GM18499 (cell line): Measurements from ENCODE around the gene INPP4A.

ENCODE experiments used
- ATAC-seq: cut with Tn5 transposase; IDR thresholded peaks from one replicate; pipeline ENCODE4 v1.9.1; 2021; ENCODE audit warnings: moderate number of reproducible peaks; ENCODE audit not compliant: insufficient read depth, unreplicated experiment

The INPP4A gene

DNA sequence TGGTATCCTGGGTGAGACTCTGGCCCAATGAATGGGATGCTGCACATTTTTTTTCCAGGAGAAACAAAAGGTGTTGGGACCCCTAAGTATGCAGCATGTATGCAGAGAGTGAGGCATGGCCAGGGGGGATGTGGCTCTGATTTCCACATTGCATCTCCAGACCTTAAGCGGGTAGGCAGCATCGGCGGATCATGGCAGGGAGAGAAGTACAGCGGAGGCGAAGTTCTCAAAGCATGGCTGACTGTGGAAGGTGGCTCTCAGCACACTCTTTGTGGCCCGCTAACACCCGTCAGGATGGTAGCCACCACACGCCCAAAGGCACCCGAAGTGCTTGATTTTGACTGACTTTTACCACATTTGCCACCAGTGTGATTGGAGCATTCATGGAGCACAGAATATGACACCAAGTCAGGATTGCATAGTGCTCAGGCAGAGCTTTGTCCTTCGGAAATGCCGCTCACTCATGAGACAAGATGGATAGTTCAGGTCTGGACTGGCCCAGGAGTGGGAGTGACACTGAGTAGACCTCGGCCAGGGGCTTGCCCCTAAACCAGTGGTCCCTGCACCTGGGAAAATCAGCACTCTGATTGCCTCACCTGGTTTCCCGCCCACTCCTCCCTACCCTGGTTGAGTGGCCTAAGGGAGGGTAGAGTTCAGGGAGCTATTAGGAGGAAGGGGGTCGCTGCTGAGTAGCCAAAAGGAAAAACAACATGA, 14.2 kb downstream of the INPP4A start:
- ATAC-seq, result no peak

- ATAC-seq, result no peak
These were observed 15.0 kb downstream of the INPP4A start for GRCh38 chr2:98459496-98460175.

DNA sequence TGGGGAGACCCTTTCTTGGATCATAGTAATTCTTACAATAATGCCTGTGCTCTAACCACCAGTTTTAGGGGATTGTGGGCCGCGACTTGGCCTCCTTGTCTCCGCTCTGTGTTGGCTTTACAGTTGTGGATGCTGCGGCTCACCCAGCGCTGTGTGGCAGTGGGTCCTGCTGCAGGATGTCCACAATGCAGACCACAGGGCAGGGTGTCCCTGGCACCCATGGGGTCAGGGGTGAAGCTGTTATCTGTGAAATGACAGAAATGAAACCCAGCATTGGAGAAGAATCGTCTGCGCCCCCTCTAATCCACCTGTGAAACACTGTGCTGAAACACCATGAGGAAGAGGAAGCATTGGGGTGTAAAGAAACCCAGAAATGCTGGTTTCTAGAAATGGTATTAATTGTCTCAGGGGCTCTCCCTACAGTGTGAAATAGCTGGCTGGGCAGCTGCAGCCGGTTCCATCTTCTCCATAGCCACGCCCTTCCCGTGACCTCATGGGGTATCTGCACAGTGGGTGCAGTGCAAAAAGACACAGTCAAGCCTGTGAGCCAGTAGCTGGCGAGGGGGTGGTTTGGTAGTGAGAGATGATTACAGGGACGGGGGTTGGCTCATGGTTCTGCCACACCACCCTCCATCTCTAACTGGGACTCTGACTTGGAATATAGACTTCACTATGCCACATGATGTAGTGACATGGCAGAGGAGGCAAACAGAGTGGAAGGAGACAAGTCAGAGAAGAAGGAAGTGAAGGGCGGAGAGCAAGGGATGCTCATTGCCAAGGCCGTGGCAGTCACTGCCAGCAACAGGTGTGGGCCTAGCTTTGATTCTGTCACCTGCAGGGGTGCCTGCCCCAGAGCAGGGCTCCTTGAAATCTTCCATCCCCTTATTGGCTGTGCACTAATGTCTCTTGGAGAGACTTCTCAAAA, 16.2 kb downstream of the INPP4A start:
- ATAC-seq, result peak; percentile 58

- ATAC-seq, result no peak
These were observed 16.9 kb downstream of the INPP4A start for GRCh38 chr2:98461498-98462049.

DNA sequence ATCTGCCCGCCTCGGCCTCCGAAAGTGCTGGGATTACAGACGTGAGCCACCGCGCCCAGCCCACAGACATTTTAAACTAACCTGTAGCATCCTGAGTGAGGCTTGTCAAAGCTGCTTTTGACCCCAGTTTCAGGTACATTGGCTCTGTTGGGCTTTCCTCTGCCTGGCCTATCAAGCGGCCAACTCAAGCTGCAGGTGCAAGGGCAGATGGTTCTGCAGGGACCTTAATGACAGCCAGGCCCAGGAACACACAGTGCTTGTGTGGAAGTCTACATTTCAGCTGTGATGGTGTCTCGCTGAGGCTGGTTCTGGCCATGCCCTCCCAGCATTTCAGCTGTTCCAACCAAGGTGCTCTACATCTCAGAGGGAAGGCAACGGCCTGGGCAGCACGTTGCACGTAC, 18.4 kb downstream of the INPP4A start:
- no peak for ATAC-seq

GRCh38 chr2:98463551-98463971, 18.9 kb downstream of the INPP4A start:
- no peak for ATAC-seq

- no peak for ATAC-seq
These were observed 19.5 kb downstream of the INPP4A start for GRCh38 chr2:98463988-98464771.

DNA sequence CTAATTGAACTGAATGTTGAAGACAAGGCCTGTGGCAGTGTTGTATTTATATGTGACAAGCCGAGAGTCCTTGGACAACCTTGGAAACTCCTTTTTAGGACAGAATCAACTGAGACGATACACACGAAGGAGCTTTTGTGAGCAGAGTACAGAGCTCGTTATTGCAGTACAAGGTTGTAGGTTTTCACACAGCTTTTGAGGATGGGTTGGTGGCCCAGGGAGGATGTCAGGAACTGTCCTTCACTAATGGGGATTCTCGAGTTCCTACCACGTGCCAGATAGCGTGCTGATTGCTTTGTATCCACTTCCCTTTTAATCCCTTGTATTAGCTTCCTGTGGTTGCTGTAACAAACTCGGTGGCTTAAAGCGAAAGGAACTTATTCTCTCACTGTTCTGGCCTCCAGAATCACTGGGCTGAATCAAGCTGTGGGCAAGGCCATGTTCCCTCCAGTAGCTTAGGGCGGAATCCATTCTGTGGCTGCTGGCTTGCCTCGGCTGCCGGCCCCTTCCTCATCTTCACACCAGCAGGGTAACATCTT, 20.2 kb downstream of the INPP4A start:
- peak; percentile 27 for ATAC-seq

GRCh38 chr2:98465456-98466226, 21.0 kb downstream of the INPP4A start:
- ATAC-seq, result no peak

DNA sequence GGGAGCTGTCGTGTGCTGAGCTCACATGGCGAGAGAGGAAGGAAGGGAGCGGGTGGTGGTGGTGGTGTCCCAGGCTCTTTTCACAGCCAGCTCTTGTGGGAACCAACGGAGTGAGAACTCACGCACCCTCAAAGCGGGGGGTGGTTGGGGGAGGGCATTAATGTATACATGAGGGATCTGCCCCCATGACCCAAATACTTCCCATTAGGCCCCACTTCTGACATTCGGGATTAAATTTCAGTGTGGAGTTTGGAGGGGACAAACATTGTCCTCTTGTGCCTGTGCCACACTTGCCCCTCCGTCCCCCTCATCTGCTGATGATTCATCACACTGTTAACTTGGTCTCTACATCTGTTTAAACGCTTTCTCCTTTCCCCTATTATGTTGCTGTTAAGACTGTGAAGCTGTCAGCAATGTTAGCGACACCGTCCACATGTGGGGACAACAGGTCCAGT, 22.5 kb downstream of the INPP4A start:
- ATAC-seq, result no peak

DNA sequence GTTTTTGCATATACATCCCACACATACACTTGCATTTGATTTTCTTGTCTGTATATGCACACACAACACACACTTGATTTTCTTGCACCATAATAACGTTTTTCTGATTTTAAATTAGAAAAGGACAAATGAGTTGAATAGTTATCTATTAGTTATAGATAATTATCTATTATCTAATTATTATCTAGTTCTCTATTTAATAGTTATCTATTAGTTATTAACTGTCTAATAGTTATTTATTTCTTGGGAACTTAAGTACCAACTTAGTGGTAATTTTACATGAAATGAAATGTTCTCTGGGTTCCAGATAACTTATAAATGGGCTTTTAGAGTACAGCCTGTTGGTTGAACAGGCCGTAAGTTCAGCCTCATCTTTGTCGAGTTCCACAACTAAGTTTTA, 23.0 kb downstream of the INPP4A start:
- ATAC-seq, result no peak

- peak; percentile 32 for ATAC-seq
These were observed 24.1 kb downstream of the INPP4A start for GRCh38 chr2:98468621-98469236.

- no peak for ATAC-seq
These were observed 25.3 kb downstream of the INPP4A start for GRCh38 chr2:98469862-98470544.

DNA sequence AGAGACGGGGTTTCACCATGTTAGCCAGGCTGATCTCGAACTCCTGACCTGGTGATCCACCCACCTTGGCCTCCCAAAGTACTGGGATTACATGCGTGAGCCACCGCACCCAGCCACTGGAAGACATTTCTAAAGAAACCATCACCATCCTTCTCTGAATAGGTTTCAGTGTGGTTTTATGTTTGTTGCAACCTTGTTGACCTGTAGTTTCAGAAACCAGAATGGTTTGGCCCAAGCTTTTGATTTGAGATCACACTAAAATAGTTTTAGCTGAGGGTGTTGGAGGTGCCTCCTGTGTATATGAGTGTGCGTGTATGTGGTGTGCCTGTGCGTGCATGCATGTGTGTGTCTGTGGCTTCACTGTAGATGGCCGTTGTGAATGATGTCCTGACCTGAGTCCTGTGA, 26.2 kb downstream of the INPP4A start:
- no peak for ATAC-seq

DNA sequence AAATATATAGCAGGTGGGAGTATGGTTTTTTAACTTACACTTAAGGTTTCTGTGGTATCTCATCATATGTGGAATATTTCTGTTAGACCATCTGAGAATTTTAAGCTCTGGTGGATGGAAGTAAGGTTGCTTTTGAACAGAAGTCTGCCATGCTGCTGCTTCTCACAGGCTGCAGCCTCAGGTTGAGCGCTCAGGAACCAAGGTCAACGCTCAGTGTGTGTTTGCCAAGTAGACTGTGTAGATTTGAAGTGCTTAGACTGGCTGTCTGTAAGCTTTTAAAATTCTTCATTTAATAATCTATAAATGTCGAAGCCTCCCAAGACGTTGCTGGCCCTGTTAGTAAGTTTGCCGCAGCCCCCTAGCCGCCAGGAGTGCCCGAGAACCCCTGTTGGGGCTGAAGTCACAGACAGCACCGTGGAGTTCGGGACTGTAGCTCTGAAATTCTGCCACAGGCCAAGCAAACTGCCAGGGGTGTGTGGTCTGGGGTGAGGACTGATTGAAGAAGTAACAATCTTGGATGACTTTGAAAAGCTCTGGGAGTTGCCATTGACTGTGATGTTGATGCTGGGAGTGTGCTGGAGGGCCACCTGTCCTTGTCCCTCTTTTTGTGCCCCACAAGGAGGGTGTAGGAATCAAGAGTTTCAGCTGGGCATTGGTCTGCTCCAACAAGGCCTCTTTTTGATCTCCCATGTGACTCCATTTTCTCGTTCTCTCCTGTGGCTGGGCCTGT, 26.9 kb downstream of the INPP4A start:
- ATAC-seq, result no peak

- no peak for ATAC-seq
These were observed 27.5 kb downstream of the INPP4A start for GRCh38 chr2:98472132-98472650.
